Measurements from ENCODE around the gene DSG1. TPM values are rescaled to one million over a fixed set of nuclear protein-coding genes. Genes with fewer than 3 reads are reported as not detected.

DSG1 gene
- total and polyA plus RNA-seq, 12 donors, result under 0.01 to 2.6 (median 0.84) TPM

- WGBS, 2 donors, result 65 to 74% methylated on average over 6 of the region's 6 CpGs
- no peaks in the 10 kb centered on the region for H3K9me3 ChIP-seq
These were observed 83.4 kb downstream of the DSG1 start for GRCh38 chr18:31401156-31402025.

DNA sequence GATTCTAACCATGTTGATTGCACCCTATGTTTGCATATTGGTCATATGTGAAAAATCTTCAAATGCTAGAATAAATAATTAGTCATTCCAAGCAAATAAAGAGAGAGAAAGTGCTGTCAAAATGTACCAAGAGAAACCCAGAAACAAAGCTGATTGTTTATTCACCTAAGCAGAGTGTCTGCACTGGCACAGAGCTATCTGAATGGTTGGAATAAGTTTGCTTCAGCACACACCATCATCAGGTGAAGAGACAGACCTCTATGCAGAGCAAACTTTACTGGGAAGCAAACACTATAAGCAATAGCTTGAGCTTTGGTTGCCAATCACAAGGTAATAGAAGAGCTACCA lies 84.0 kb downstream of the DSG1 start:
- Histone ChIP-seq H3K27ac (no peak overlapping the region), H3K9me3 (no peaks in the 10 kb centered on the region), H3K4me1 (peaks cover 0 to 13% (median 7%) of the 10 kb centered on the region in 9 donors), H3K4me3 (no peak overlapping the region), H3K36me3 (no peaks in the 10 kb centered on the region), H3K27me3 (no peaks in the 10 kb centered on the region)
- TF ChIP-seq CTCF (IDR thresholded peaks at IDR 0.05), result no peak
- no peak for ATAC-seq
- no peak for DNase-seq
- intact Hi-C loops (cut with DNase I), result no loop called here

More at GRCh38 chr18:31401156-31402025, 83.4 kb downstream of the DSG1 start:
- intact Hi-C loops (cut with DNase I), result no loop called here
- DNase-seq, result no peak
- H3K4me1 ChIP-seq, result peaks cover 0 to 19% (median 13%) of the 10 kb centered on the region in 9 donors
- TF ChIP-seq CTCF (IDR thresholded peaks at IDR 0.05), result no peak
- no peaks in the 10 kb centered on the region for H3K27me3 ChIP-seq
- no peak overlapping the region for H3K4me3 ChIP-seq
- H3K27ac ChIP-seq, result no peak overlapping the region
- no peak for ATAC-seq
- H3K36me3 ChIP-seq, result no peaks in the 10 kb centered on the region

DNA sequence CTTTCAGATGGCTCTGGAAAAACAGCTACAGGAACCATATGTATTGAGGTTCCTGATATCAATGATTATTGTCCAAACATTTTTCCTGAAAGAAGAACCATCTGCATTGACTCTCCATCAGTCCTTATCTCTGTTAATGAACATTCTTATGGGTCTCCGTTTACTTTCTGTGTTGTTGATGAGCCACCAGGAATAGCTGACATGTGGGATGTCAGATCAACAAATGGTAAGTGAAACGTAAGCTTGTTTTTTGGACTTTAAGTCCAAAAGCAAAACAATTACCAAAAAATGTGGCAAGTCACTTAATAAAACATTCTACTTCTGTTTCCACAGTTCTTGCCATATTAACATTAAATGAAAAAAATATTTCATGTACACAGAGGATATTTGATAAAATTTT lies 85.4 kb downstream of the DSG1 start:
- H3K4me3 ChIP-seq, result no peak overlapping the region
- intact Hi-C loops (cut with DNase I), result no loop called here
- H3K27me3 ChIP-seq, result no peaks in the 10 kb centered on the region
- H3K9me3 ChIP-seq, result no peaks in the 10 kb centered on the region
- DNase-seq, result no peak
- ATAC-seq, result no peak
- H3K36me3 ChIP-seq, result no peaks in the 10 kb centered on the region
- H3K27ac ChIP-seq, result no peak overlapping the region
- 54 to 64% methylated on average over 2 of the region's 2 CpGs for WGBS, 2 donors
- no peak for TF ChIP-seq CTCF (IDR thresholded peaks at IDR 0.05)
- H3K4me1 ChIP-seq, result peaks cover 0 to 5% (median 0%) of the 10 kb centered on the region in 9 donors

Other genes starting within 250 kb of the DSG1 start
- gene DSC2, start 215.7 kb upstream of the DSG1 start, total RNA-seq, result 10 to 100 TPM; 22.5 to 31.4 (median 26.4) TPM
- gene DSC2, start 215.7 kb upstream of the DSG1 start, polyA plus RNA-seq, result 1 to 10 TPM; 5.1 to 7.9 TPM
- gene DSC1, start 155.3 kb upstream of the DSG1 start, total RNA-seq, result 10 to 100 TPM in 2 of 10 donors, 1 to 10 TPM in 7, under 1 TPM in 1; 0.87 to 21.8 (median 8.2) TPM
- under 1 TPM; 0.03 to 0.44 TPM for gene DSC1, start 155.3 kb upstream of the DSG1 start, polyA plus RNA-seq
- gene DSG4, start 58.6 kb downstream of the DSG1 start, total RNA-seq, result not detected
- not detected for gene DSG4, start 58.6 kb downstream of the DSG1 start, polyA plus RNA-seq
- not detected for gene DSG3, start 129.6 kb downstream of the DSG1 start, total RNA-seq
- gene DSG3, start 129.6 kb downstream of the DSG1 start, polyA plus RNA-seq, result under 1 TPM in 1 of 2 donors, not detected in 1; 0.04 TPM
- 10 to 100 TPM; 36.0 to 53.8 (median 41.4) TPM for gene DSG2, start 180.0 kb downstream of the DSG1 start, total RNA-seq
- 1 to 10 TPM; 7.6 to 8.2 TPM for gene DSG2, start 180.0 kb downstream of the DSG1 start, polyA plus RNA-seq

Measured in heart right ventricle (tissue), 16 donors.